CD4-positive, alpha-beta T cell treated with Interleukin-4 for 1 hour (primary cell): ENCODE data around the gene PNKP.

ENCODE experiments used
- DNase-seq, 2 donors: peaks; one replicate each; pipeline ENCODE4 v3.0.0-alpha.2; 2020 to 2022

The PNKP gene

DNA sequence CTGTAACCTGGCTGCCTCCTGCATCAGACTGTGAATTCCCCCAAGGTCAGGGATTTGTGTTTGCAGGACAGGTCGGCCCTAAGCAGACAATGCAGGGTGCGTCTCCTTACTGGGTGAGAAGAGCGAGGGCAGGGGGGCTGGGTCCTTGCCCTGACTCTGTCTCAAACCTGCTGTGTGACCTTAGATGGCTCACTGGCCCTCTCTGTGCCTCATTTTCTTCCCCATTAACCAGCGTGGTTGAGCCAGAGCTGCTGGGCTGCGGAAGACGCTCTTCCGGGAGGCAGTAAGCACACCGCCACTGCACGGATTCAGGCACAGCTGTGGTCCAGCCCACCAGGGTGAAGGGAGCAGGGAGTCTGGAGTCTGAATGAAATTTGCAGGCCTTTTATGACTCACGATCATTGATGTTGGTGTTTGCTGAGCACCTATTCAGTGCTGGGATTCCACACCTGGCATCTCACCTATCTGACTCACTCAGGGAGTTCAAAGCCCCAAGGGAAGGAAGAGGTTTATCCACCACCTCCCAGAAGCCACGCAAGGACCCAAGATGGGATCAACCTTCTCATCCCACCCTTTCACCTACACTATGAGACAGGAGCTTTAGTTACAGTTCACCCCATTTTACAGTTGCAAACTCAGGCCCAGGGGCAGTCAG lies 7.3 kb upstream of the PNKP start:
- no peak for DNase-seq

GRCh38 chr19:49873834-49874233 lies 6.5 kb upstream of the PNKP start:
- no peak for DNase-seq

DNA sequence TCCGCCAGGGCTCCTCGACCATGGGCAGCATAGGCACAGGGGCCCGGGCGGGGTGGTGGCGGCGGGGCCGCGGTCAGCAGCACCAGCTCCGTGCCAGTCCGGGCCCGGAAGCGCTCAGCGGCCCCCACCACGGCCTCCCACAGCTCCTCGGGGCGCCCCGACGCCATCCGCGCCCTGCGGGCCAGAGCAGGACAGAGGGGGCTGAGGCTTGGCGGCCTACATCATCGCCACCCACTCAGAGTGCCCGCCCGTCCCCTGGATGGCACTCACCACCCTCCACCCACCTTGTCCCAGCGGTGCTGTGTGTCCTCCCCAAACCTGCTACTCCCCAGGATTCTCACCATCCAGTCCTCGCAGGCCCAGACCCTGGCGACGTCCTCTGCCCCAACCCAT lies 5.7 kb upstream of the PNKP start:
- DNase-seq = no peak

DNA sequence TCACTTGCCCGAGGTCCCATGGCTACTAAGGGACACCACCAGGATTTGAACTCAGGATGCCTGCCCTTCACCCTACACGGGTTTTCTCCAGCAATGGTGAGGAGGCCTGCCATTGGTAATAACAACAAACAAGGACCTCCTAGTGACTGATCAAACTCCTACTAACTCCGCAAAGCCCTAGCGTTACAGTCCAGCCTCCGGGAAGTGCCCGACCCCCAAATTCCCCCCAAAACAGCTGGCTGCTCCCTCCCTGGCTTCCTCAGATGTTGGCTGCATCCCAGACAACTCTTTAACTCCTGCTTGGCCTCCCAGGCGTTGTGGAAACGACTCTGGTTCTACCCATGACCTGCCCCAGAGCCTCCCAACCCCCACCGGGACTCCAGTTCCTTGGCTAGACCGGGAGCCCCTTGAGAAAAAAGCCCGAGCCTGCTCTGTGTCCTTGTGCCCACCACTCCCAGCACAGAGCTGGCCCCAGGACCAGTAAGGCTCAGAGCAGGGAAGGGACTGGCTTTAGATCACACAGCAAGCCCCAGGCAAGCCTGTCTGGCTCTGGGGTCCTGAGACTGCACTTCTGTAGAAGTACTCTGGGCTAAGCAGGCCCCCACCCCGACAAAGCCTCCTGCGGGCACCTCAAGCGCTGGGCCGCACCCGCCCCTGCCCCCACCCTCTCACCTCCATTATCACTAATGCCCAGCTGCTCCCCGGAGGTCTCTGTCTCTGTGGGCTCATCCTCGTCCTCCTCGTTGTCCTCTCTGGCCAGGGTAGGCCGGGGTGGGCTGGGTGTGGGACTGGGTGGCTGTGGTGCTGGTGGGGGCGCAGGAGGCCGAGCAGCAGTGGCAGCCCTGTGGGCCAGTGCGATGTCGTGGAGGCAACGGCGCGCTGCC lies 5.1 kb upstream of the PNKP start:
- no peak for DNase-seq

GRCh38 chr19:49871349-49871985 lies 4.1 kb upstream of the PNKP start:
- no peak for DNase-seq

DNA sequence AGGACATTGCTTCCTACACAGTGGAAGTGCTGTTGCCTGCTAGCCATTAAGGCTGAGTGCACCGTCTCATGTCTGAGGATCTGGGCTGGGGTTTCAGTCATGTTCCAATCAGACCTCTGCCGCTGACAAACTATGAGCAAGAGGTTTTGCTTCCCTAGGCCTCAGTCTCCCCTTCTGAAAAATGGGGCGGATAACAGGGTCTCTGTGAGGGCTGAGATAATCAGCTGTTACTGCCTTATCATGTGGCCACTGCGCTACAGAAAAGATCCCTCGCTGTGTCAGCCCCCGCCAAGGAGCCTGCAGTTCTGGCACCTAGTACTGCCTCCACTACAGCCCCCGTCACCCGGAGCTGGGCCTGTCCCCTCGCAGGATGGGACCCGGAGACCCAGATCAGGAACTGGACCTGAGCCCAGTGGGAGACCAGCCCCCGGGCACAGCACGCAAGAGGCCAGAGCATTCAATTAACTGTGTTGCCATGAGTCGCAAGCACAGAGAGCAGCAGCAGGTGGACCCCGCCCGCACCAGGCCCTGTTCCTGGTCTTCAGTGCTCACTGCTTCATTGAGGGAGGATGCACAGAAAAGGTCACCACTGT lies 3.0 kb upstream of the PNKP start:
- DNase-seq = no peak

DNA sequence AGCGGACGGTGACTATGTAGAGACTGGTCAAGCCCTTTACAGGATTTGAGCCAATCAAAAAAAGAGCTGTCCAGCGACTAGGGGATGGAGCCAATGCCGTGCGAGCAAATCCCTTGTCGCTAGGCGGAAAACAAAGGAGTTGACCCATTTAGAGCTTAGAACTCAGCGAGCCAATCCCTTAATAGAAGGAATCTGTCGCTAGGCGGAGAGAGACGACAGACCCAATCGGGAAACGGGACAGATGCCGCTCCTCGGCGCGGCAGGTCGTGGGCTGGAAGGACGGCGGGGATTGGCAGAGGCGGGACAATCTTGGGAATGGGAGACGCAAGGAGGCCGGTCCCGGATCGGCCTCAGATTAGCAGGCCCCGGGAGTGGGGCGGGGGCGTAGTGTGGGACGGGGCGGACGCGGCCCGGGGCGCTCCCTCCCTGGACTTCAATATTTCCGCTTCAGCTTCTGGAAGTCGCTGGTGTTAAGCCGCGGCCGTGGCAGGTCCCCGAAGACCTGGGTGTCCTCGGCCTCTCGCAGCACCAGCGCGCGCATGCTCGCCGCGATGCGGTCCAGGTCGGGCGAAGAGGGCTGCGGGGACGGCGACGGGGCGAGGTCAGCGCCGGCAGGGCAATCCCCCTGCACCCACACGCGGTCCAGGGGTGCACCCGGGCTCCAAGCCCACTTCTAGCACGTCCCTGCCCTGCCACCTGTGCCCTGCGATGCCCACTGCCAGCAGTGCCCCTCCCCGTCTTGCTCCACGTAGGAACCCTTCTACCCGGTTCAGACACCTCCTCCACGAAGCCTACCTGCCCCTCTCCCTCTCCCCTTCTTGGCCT lies 2.3 kb upstream of the PNKP start:
- peak; percentile 98 to 99 for DNase-seq

DNA sequence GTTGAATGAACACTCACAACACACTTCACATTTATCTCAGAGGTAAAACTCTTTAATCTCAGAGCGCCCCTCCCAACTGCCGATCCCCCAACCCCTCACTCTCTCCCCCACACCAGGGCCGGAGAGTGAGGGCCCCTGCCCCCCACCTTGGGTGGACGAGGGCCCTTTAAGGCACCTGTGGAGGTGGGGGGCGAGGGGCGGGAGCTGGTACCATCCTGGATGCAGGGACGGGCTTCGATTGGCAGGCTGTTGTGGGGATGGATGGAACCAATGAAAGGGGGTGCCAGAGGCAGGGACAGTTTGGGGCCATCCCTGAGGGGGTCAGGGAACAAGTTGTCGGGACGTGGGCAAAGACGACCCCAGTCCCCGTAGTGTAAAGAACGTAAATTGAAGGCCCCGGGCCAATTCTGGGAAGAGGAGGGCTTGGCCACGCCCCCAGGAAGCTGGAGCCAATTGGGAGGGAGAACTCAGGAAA lies 1.7 kb upstream of the PNKP start:
- DNase-seq = no peak

DNA sequence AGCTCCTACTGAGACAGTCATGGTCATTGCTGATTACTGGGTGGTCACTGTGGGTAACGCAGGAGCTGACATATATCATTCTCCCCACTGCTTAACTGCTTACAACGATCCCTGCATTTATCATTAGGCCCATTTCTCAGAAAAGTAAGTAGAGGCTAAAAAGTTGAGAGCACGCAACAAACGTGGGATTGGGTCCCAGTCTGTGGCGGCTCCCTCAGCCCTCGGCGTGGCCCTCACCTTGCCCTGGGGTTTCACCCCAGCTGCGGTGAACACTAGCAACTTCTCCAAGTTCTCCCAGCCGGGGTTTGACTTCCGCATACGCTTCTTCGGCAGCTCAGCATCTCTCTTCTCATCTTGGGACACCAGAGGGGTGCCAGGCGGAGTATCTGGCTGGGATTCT lies 2.5 kb downstream of the PNKP start:
- no peak for DNase-seq

DNA sequence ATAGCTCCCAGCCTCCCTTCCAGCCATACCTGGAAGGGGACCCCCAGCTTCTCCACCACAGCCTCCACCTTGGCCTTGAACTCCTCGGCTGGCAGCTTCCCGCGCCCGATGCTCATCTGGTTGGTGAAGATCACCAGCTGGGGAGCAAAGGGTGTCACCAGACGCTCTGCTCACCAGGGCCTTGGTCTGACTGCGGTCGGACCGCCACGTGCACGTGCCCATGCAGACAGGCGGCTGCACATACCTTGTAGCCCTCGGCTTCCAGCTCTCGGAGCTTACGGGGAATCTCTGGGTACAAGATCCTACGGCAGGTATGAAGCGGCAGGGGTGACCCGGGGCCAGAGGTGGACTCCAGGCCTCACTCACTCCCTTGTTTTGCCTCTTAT lies 3.4 kb downstream of the PNKP start:
- DNase-seq = no peak

GRCh38 chr19:49863254-49863934 lies 4.0 kb downstream of the PNKP start:
- no peak for DNase-seq

DNA sequence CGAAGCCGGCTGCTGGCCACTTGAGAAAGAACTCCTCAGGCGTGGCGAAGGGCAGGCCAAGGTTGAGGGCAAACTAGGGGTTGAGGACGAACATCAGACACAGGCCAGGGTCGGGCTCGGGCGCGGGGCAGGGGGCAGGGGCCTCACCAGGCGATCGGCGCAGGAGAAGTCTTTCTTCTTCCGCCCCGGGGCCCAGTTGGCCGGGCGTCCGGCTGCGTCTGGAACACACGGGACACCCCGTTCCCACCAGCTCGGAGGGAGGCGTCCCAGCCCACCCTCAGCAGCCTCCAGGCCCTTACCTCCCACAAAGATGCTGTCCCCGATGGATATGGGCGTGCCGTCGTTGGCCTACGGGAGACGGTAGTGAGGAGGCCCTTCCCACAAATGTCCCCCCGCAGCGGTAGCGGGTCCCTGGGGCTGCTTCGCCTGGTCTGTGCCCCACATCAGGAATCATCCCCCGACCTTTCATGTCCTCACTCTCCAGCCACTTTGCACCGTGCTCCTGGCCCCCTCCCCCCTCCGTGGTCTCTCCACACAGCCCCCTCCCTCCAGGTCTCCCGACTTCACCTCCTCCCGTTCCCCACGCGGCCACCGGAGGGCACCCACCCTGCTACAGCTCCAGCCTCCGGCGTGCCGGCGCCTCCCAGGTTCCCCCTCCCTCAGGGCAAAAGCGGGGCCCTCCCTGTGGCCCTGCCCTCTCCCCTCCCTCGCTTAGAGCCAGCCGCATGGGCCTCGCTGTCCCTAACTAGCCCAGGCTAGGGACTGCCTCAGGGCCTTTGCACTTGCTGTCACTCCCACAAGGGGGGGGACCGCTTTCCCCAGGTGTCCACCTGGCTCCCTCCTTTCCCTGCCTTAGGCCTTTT lies 4.8 kb downstream of the PNKP start:
- no peak for DNase-seq

GRCh38 chr19:49861541-49862378 lies 5.6 kb downstream of the PNKP start:
- no peak for DNase-seq

DNA sequence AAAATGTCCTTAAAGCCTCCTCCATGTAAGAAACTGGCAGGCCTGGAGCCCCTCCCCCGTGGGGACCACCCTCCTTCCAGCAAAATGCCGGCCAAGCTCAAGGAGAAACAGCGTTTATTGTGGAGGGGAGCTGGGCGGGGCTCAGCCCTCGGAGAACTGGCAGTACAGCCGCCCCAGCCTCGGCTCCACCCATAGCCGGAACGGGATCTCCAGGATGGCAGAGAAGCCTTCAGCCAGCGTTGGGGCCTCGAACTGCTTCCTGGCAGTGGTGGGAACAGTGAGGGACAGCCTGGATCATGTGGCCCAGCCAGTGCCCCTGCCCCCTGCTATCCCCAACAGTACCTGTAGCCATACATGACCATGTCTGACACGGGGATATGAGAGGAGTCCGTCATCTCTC lies 6.3 kb downstream of the PNKP start:
- DNase-seq = no peak

DNA sequence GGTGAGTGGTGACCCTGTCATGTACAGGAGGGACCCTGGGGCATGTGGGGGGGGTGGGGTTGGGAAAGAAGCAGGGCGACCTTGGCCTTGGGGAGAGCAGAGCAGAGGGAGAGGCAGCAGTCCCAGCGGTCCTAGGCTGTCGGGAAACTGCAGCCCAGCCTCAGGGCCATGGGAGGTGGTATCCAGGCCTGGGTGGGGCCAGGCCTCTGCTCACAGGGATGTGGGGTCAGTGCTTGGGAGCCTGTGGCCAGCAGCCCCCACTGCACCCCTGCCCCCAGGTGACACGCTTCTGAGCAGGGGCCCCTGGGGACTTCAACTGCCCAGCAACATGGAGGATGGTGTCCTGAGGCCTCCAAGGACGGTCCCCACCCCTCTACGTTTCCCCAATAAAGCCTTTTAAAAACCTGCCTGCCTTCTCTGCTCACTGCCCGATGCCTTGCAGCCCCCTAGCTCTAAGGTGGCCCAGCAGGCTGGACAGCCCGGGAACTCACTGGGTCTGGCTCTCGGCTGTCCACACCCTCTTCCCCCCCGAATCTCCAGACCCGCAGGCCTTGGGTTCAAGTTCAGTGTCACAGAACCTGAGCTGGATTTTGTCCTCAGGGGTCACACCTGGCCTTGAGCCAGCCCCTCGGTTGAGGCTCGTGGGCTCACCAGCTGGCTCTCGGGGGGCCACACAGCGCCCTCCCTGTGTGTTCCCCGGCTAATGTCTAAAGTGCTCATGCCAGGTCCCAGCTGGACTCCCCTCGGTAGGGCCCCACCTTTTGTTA lies 6.9 kb downstream of the PNKP start:
- no peak for DNase-seq

DNA sequence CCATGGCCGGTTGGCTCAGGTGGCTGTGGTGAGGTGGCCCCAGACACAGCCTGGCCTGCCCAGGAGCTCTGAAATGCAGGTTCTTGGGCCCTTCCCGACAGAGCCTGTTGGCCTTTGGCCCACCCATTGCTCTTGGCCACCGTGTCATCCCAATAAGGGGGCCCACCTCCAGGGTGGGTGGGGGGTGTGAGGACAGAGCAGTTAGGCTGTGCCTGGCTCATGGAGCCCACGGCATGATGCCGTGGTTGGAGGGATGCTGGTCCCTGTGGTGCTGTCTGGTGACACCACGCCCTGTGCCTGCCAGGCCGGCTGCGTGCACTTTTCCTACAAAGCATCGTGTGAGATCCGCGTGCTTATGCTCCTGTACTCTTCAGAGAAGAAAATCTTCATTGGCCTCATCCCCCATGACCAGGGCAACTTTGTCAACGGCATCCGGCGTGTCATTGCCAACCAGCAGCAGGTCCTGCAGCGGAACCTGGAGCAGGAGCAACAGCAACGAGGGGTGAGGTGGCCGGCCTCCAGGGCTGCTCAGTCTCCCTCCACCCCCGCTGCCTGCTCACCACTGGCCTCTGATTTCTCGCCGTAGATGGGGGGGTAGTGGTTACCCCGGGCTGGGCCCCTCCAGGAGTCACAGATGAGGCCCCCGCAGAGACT lies 7.6 kb downstream of the PNKP start:
- DNase-seq = no peak

DNA sequence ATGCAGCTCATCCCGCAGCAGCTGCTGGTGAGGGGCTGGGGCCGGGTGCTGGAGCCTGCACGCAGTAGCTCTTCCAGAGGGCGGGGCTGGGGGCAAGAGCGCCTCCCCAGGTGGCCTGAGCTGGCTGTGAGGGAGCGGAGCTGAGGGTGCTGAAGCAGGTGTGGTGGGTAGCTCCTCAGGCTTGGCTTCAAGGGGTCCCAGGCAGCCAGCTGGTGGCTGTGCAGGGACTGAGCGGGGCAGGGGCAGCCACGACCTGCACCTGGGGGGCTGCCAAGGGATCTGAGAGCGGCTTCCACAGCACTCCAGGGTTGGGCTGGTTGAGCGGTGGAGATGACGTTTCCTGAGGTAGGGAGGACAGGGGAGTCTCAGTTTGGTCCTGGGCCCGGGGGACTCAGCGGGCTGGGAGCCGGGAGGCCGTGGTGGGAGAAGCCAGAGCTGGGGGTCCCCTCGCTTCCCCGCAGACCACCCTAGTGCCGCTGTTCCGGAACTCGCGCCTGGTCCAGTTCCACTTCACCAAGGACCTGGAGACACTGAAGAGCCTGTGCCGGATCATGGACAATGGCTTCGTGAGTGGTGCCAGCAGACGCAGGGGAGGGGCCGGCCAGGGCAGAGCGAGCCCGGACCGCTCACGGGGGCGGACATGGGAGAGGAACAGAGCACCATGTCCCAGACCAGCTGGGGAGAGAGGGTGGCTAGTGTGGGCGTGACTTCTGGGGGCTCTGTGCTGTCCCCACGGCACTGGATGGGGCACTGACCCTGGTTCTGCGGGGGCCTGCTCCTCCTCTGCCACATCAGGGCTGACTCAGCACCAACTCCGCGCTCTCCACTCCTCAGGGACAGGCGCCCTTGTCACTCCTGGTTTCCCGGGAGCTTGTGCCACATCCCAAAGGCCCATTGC lies 9.0 kb downstream of the PNKP start:
- no peak for DNase-seq

GRCh38 chr19:49857838-49858087 lies 9.6 kb downstream of the PNKP start:
- no peak for DNase-seq
